ENCODE data around the gene DPP4. TPM values are rescaled to one million over a fixed set of nuclear protein-coding genes. Genes with fewer than 3 reads are reported as not detected.

DPP4 gene
- total and polyA plus RNA-seq, 8 donors = 28.0 to 105 (median 44.1) TPM

DNA sequence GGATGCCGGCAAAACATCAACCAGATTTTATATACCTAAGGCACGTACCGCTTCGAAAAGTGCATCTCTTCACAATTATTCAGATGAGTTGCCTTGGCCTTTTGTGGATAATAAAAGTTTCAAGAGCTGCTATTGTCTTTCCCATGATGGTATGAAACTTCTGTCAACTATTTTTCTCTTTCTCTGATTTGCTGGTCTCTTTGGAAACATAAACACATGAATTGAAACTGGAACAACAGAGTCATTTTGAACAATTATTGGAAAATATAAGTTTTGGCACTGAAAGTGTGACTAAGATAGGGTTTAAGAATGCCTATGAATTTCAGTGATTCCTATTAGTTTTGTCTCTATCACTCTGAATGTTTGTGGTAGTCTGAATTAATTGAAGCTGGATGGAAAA is 109.9 kb downstream of the DPP4 start:
- H3K27me3 ChIP-seq = no peaks in the 10 kb centered on the region
- H3K27ac ChIP-seq = no peak overlapping the region
- ATAC-seq (no peak), DNase-seq (no peak)
- H3K4me3 ChIP-seq = no peak overlapping the region
- H3K36me3 ChIP-seq = no peaks in the 10 kb centered on the region
- H3K9me3 ChIP-seq = no peaks in the 10 kb centered on the region
- intact Hi-C loops (cut with DNase I) = no loop called here
- TF ChIP-seq CTCF (IDR thresholded peaks at IDR 0.05) = no peak
- H3K4me1 ChIP-seq = no peaks in the 10 kb centered on the region

DNA sequence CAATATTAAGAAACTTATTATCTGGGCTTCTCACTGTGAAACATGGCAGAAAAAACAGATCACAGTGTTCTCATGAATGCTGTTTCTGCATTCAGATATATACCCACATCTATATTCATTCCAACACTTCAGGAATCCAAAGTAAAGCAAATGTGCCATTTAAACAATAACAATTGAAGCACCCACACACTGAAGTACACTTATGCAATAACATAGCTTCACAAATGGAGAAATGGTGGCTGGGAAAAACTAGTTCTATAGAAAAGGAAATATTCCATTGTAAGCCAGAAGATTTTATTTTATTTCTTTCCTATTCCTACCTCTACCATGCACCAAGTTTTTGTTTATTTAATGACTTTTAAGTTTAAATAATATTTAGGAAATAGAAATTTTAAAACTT is 111.9 kb downstream of the DPP4 start:
- TF ChIP-seq CTCF (IDR thresholded peaks at IDR 0.05) = no peak
- H3K4me3 ChIP-seq = no peak overlapping the region
- ATAC-seq = no peak
- H3K4me1 ChIP-seq = no peaks in the 10 kb centered on the region
- no peaks in the 10 kb centered on the region for H3K9me3 ChIP-seq
- no peak for DNase-seq
- H3K27me3 ChIP-seq = no peaks in the 10 kb centered on the region
- intact Hi-C loops (cut with DNase I) = no loop called here
- H3K27ac ChIP-seq = no peak overlapping the region
- no peaks in the 10 kb centered on the region for H3K36me3 ChIP-seq

GRCh38 chr2:161961061-161961460 is 113.0 kb downstream of the DPP4 start:
- Histone ChIP-seq H3K27me3 (no peaks in the 10 kb centered on the region), H3K4me3 (no peak overlapping the region), H3K36me3 (no peaks in the 10 kb centered on the region), H3K27ac (no peak overlapping the region), H3K4me1 (no peaks in the 10 kb centered on the region), H3K9me3 (no peaks in the 10 kb centered on the region)
- intact Hi-C loops (cut with DNase I) = no loop called here
- ATAC-seq (peak; percentile 56), DNase-seq (no peak)
- no peak for TF ChIP-seq CTCF (IDR thresholded peaks at IDR 0.05)

DNA sequence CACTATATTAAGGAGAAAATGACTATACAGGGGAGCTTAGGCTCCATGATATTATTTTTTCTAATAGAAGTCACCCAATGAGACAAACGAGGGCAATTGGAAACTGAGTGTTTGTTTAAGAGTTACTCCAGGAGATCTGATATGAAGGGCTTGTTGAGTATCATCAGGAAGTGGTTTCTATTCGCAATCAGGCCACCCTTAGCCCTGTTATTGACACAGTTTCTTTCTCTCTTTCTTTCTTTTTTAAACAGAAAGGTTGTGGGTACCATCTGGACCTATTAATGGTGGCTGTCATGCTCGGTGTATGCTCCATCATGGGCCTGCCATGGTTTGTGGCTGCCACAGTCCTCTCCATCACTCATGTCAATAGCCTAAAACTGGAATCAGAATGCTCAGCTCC is 117.3 kb downstream of the DPP4 start:
- ATAC-seq = peak; percentile 71
- Histone ChIP-seq H3K4me1 (no peaks in the 10 kb centered on the region), H3K4me3 (no peak overlapping the region), H3K9me3 (no peaks in the 10 kb centered on the region), H3K36me3 (no peaks in the 10 kb centered on the region), H3K27ac (no peak overlapping the region), H3K27me3 (no peaks in the 10 kb centered on the region)
- TF ChIP-seq CTCF (IDR thresholded peaks at IDR 0.05) = no peak
- intact Hi-C loops (cut with DNase I) = no loop called here
- DNase-seq = no peak

GRCh38 chr2:161955211-161955610 is 118.8 kb downstream of the DPP4 start:
- Histone ChIP-seq H3K4me3 (no peak overlapping the region), H3K4me1 (no peaks in the 10 kb centered on the region), H3K36me3 (no peaks in the 10 kb centered on the region), H3K27ac (no peak overlapping the region), H3K27me3 (no peaks in the 10 kb centered on the region), H3K9me3 (no peaks in the 10 kb centered on the region)
- intact Hi-C loops (cut with DNase I) = no loop called here
- no peak for TF ChIP-seq CTCF (IDR thresholded peaks at IDR 0.05)
- no peak for ATAC-seq
- DNase-seq = no peak

All from left lung (tissue), 10 donors.